Suprapubic skin (tissue), 4 donors: ENCODE data around the gene RNF130. TPM values are rescaled to one million over a fixed set of nuclear protein-coding genes. Genes with fewer than 3 reads are reported as not detected.

ENCODE experiments used
- DNase-seq, 2 donors: peaks; one replicate each; pipeline ENCODE4 v3.0.0-alpha.2; 2019; ENCODE audit warnings: low spot score in 2 of 2
- H3K27ac ChIP-seq: fragments of 200-600 bp; sonication (generic); one replicate; pipeline ENCODE4 v1.5.1; 2019
- H3K27me3 ChIP-seq: fragments of 200-600 bp; sonication (generic); one replicate; pipeline ENCODE4 v1.5.1; 2019
- H3K36me3 ChIP-seq: fragments of 200-600 bp; sonication (generic); one replicate; pipeline ENCODE4 v1.5.1; 2019
- H3K4me1 ChIP-seq: fragments of 200-600 bp; sonication (generic); one replicate; pipeline ENCODE4 v1.5.1; 2019
- H3K4me3 ChIP-seq: fragments of 200-600 bp; sonication (generic); one replicate; pipeline ENCODE4 v1.5.1; 2019; ENCODE audit warnings: mild to moderate bottlenecking
- H3K9me3 ChIP-seq: fragments of 200-600 bp; sonication (generic); one replicate; pipeline ENCODE4 v1.5.1; 2019
- EP300 ChIP-seq: sonication (generic); formaldehyde crosslinking; IDR thresholded peaks from one replicate; pipeline ENCODE4 v1.6.1; 2017; ENCODE audit warnings: antibody characterized with exemption
- POLR2A ChIP-seq, 2 donors: fragments of 450-650 bp; IDR thresholded peaks; one replicate each; pipeline ENCODE4 v1.6.1; 2017; ENCODE audit warnings: antibody characterized with exemption in 2 of 2, mild to moderate bottlenecking in 2 of 2, moderate library complexity in 2 of 2
- POLR2AphosphoS5 ChIP-seq, 3 donors: sonication (generic); formaldehyde crosslinking; IDR thresholded peaks; one replicate each; pipeline ENCODE4 v1.6.1; 2017; ENCODE audit warnings: antibody characterized with exemption in 3 of 3
- WGBS: methylation state at CpG from one replicate; pipeline ENCODE4 v1.1.5; 2018; 5-methylcytosine and 5-hydroxymethylcytosine counted together
- total RNA-seq, 4 donors: library from RNA; depleted of rRNA; stranded (reverse); fragments of >200 nt; gene quantifications; one replicate each; pipeline ENCODE4 v1.1.0, GENCODE V29; 2016
- TF ChIP-seq, protein P1 (sequence below), 2 donors: fragments of 200-600 bp in 1 of 2; fragments of 450-650 bp in 1 of 2; sonication (generic) in 1 of 2; IDR thresholded peaks; one replicate each; pipeline ENCODE4 v1.5.1; 2016 to 2019; ENCODE audit warnings: antibody characterized with exemption in 2 of 2, mild to moderate bottlenecking in 1 of 2, moderate library complexity in 1 of 2

The RNF130 gene
- total RNA-seq, 4 donors from 2014 or later: 24.8 to 37.2 (median 29.8) TPM

DNA sequence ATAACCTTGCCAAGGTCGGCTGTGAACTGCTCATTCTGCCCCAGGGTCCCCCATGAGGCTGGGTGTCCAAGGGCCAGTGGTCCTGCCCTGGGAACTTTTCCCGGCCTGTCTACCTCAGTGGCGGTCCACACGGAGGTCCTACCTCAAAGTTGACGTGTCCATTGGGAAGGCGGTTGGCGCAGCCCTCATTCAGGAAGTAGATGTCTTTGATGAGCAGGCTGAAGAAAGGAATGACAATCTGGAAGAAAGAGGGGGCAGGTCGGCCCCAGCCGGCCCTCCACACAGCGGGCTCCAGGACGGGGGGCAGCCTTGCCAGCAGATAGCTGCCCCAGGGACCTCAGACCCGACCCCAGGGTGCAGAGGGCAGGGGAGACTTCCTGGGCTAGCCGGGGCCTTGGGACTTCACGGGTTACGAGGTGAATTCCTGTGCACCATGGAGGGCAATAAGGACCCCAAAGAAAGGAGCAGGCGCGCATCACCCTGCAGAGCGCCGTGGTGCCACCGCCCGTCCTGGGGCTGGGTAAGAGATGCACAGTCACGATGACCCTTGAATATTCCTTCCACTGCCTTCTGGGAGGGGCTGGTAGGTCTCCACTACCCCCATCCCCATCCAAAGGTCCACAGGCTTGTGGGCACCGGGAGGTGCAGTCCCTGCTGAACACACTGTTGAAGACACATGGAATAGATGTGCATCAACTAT lies 42.9 kb upstream of the RNF130 start:
- no peak overlapping the region for H3K27ac ChIP-seq
- peak; percentile 48 to 77 for DNase-seq
- TF ChIP-seq EP300 (no peak), POLR2AphosphoS5 (IDR thresholded peaks at IDR 0.05) (no peak), POLR2A (IDR thresholded peaks at IDR 0.05) (no peak)
- TF ChIP-seq, protein P1, sequence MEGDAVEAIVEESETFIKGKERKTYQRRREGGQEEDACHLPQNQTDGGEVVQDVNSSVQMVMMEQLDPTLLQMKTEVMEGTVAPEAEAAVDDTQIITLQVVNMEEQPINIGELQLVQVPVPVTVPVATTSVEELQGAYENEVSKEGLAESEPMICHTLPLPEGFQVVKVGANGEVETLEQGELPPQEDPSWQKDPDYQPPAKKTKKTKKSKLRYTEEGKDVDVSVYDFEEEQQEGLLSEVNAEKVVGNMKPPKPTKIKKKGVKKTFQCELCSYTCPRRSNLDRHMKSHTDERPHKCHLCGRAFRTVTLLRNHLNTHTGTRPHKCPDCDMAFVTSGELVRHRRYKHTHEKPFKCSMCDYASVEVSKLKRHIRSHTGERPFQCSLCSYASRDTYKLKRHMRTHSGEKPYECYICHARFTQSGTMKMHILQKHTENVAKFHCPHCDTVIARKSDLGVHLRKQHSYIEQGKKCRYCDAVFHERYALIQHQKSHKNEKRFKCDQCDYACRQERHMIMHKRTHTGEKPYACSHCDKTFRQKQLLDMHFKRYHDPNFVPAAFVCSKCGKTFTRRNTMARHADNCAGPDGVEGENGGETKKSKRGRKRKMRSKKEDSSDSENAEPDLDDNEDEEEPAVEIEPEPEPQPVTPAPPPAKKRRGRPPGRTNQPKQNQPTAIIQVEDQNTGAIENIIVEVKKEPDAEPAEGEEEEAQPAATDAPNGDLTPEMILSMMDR (IDR thresholded peaks at IDR 0.05): no peak
- no peaks in the 10 kb centered on the region for H3K36me3 ChIP-seq
- H3K9me3 ChIP-seq: no peaks in the 10 kb centered on the region
- H3K4me1 ChIP-seq: no peaks in the 10 kb centered on the region
- H3K4me3 ChIP-seq: no peak overlapping the region
- H3K27me3 ChIP-seq: peaks cover 6% of the 10 kb centered on the region
- 91% methylated on average over 17 of the region's 23 CpGs for WGBS

DNA sequence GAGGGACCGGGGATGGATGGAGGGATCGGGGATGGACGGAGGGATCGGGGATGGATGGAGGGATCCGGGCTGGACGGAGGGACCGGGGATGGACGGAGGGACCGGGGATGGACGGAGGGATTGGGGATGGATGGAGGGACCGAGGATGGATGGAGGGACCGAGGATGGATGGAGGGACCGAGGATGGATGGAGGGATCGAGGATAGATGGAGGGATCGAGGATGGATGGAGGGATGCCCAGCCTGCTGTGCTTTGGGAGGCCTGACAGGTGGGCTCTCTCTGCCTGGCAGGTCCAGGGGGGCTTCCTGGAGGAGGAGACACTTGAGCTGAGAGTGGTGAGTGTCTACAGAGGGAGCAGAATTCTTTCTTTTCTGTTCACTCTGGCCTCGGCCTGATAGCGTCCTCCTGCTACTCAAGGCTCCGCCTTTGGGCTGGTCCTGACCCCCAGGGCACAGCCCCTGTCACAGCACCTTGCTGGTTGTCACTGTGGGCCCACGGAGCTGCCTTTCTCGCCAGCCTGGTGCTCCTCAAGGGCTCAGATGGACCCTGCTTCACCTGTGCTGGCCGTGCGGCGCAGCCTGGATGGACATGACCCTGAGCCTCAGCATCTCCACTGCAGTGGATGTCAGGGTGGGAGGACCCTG lies 42.2 kb upstream of the RNF130 start:
- 87% methylated on average over 23 of the region's 23 CpGs for whole genome bisulfite sequencing

DNA sequence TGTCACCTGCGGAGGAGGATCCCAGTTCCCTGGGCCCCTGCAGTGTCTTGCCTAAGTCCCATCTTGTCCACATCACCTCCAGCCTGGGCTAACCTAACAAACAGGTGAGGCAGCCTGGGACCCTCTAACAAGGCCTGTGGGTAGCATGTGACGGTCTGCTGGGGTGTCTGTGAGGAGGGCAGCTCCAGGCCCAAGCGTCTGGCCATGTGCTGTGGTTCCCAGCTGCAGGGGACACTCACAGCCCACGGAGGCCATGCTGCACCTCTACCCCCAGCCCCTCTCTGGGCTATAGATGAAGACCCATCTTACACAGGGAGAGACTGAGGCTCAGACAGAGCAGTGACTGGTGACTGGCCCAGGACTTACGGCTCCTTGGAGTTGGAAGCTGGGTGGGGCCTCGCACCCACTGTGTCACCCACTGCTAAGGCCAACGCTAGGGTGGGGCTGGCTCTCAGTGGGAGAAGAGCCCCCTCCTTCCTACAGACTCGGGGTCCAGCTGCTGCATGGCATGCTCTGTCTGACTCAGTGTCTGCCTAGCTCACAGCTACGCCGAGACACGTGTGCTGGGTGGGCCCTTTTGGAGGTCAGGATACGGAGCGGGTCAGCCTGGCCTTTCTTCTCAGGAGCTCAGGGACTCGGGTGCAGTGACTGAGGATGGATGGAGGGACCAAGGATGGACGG lies 40.8 kb upstream of the RNF130 start:
- DNase-seq: peak in 1 of 2 donors; percentile 70
- TF ChIP-seq, protein P1 (IDR thresholded peaks at IDR 0.05): no peak
- no peak for TF ChIP-seq POLR2AphosphoS5 (IDR thresholded peaks at IDR 0.05)
- H3K4me3 ChIP-seq: no peak overlapping the region
- no peaks in the 10 kb centered on the region for H3K4me1 ChIP-seq
- H3K9me3 ChIP-seq: peaks cover 2% of the 10 kb centered on the region
- H3K27me3 ChIP-seq: peaks cover 4% of the 10 kb centered on the region
- no peak overlapping the region for H3K27ac ChIP-seq
- WGBS: 83% methylated on average over 11 of the region's 15 CpGs
- no peaks in the 10 kb centered on the region for H3K36me3 ChIP-seq

More for the DNA sequence above, 42.2 kb upstream of the RNF130 start:
- DNase-seq: peak; percentile 55 to 56
- TF ChIP-seq, protein P1 (IDR thresholded peaks at IDR 0.05): no peak
- TF ChIP-seq POLR2AphosphoS5 (IDR thresholded peaks at IDR 0.05): no peak
- no peak for TF ChIP-seq POLR2A (IDR thresholded peaks at IDR 0.05)
- TF ChIP-seq EP300: no peak
- Histone ChIP-seq H3K4me1 (no peaks in the 10 kb centered on the region), H3K9me3 (no peaks in the 10 kb centered on the region), H3K27me3 (peaks cover 4% of the 10 kb centered on the region), H3K4me3 (no peak overlapping the region), H3K27ac (no peak overlapping the region), H3K36me3 (no peaks in the 10 kb centered on the region)

DNA sequence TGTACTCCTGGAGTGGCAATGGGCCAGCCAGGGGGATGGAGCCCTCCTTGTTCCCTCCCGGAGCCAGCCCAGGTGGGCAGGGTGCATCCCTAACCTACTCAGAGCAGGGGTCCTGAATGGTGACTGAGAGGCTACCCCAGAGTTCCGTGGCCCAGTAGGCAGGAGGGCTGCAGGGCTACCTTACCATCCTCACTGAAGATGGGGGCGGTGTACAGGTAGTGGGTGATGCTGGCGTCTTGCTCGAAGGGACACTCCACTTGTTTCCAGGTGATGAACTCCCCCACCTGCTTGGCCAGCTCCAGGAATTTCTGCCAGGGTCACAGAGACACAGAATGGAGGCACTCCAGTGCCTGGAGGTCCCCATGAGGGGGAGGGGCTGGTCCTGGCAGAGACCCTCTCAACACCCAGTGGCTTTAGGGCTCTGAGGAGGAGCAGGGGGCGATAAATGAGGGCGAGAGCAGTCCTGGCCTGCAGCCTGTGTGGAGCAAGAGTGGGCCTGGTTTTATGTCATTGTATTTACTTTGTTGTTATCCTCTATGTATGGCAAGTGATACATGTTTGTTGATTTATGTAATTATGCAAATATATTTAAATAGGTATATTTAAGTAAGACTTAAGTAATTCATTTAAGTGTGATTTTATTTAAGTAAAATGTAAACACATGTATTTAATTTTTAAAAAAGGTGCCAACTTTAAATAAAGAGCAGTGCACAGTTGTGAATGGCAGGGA lies 39.9 kb upstream of the RNF130 start:
- no peaks in the 10 kb centered on the region for H3K4me1 ChIP-seq
- WGBS: 80% methylated on average over 6 of the region's 7 CpGs
- DNase-seq: peak in 1 of 2 donors; percentile 58
- H3K27me3 ChIP-seq: peaks cover 4% of the 10 kb centered on the region
- peaks cover 7% of the 10 kb centered on the region for H3K9me3 ChIP-seq
- H3K27ac ChIP-seq: no peak overlapping the region
- no peak overlapping the region for H3K4me3 ChIP-seq
- no peaks in the 10 kb centered on the region for H3K36me3 ChIP-seq
- TF ChIP-seq POLR2AphosphoS5 (IDR thresholded peaks at IDR 0.05): no peak
- TF ChIP-seq, protein P1 (IDR thresholded peaks at IDR 0.05): no peak
- TF ChIP-seq POLR2A (IDR thresholded peaks at IDR 0.05): no peak
- TF ChIP-seq EP300: no peak
